Fibroblast of peridontal ligament (primary cell): ENCODE results near the gene CADPS.

Experiments used
- DNase-seq: peaks from one replicate; pipeline ENCODE4 v3.0.0-alpha.2; 2010; ENCODE audit errors: extremely low read depth

CADPS gene

GRCh38 chr3:62439978-62440377 is 435.2 kb downstream of the CADPS start:
- no peak for DNase-seq

GRCh38 chr3:62439176-62439813 is 435.9 kb downstream of the CADPS start:
- no peak for DNase-seq

DNA sequence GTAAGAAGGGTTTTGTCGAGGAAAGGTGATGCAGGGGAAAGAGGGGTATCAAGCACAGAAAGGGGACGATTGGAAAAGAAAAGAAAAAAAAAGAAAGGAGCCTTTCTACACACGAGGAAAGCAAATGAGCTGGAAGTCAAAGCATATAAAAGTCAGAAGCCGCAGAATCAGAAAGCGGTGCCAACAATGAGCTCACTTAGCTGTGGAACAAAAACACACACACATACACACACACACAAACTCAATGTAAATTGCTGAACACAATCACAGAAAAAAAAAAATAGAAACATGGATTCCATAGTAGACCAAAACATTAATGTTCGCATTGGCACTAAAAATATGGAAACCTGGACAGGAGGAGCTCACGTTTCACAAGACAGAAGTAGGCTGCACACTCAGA is 438.4 kb downstream of the CADPS start:
- no peak for DNase-seq

DNA sequence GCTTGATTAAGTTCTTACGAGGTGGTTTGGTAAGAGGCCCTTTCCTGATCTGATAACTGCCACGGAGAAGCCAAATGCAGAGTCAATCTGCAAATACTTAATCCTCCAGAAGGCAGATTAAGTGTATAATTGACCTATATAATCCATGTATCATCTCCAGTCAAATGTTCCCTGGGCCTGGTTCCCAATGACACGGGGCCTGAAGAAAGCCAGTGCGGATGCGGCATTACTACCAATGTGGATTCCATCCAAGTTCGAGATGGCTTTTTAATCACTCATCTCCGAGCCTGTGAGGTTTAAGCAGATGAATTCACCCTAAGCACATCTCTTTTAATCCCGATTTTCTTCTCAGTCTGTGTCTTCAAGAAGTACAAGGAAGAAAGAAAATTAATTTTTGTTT is 441.8 kb downstream of the CADPS start:
- DNase-seq: no peak

- DNase-seq: no peak
These were observed 454.0 kb downstream of the CADPS start for GRCh38 chr3:62421207-62421606.

GRCh38 chr3:62416144-62416543 is 459.1 kb downstream of the CADPS start:
- DNase-seq: no peak

GRCh38 chr3:62415312-62415801 is 459.9 kb downstream of the CADPS start:
- no peak for DNase-seq

DNA sequence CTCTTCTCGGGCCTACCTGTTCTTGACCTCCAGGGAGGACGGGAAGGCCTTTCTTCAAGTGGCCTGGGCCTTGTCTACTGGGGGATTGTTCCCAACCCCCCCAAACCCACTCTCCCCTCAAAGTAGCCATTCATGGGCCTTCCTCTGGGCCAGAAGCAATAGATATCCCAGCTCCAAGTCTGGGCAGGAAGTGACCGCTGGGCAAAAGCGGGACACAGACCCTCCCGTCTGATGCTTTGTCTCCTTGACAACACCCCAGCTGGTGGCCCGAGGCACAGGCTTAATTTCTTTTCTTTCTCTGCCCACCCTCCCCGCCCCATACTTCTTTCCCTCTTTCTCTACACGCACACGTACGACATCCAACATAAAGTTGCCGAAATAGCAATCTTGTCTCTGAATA is 460.4 kb downstream of the CADPS start:
- DNase-seq: no peak

- DNase-seq: no peak
These were observed 461.5 kb downstream of the CADPS start for GRCh38 chr3:62413687-62414086.

DNA sequence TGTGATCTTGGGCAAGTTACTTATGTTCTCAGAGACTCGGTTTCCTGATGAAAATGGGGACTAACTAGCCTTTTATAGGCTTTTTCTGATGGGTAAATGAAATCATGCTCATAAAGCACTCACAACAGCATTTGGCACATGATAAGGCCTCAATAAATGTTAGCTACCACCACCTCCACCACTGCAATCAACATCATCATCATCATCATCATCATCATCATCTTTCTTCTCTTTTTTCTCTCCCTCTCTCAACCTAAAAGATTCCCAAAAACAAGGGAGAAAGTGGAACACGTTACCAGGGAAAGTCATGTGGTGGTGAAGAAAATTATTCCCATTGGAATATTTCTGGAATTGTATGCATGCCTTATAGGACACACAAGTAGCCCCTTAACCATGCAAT is 468.3 kb downstream of the CADPS start:
- no peak for DNase-seq

GRCh38 chr3:62405566-62405965 is 469.6 kb downstream of the CADPS start:
- no peak for DNase-seq

DNA sequence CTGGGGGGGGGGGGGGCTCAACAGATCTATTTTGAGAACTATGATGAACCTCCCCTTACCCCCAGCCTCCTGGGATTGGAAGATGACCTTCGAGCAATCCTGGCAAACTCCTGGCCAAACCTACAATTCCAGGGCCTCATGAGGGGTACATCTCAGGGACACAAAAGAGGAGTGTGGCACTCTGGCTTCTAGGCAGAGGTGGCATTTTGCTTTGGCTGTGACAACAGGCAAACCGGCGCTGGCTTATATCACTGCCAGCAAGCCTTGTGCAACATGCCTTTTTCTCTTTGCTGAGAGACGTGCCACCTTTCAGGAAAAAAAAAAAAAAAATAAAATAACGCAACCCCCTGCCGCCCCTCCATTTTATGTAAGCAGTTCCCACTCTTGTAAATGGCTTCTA is 470.1 kb downstream of the CADPS start:
- no peak for DNase-seq

DNA sequence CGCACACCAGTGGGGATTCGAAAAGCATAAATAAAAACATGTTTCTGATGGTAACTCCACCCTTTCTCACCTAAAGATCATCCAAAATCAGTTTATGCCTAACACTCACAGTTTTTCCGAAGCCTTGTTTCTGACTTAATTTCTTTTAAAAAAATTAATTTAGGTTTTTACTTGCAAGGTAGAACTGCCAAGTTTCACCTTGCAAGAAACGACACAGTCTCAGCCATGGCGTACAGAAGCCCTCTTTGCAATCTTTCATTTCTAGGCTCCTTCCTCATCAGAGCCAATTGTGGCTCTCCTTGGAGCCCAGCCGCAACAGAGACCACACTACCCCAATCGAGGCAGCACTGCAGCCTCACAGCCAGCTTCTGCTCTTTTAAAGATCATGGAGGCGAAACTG is 470.9 kb downstream of the CADPS start:
- no peak for DNase-seq

DNA sequence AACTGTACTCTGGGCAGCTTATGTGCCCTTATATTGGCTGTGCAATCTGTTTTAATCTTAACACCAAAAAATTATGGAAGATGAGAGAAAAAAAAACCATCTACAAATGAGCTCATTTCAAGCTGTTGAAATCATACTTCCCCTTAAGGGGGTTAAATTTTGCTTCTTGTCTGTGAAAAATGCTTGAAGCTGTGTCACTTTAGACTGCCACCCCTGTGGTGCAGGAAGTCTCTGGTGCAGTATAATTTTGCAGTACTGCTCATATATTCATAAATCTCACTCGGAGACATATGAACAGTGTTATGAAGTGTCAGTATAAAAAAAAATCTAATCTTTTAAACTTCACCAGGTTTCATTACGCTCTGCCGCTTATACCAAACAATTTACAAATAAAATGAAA is 471.5 kb downstream of the CADPS start:
- no peak for DNase-seq

- no peak for DNase-seq
These were observed 482.5 kb downstream of the CADPS start for GRCh38 chr3:62392626-62393292.

DNA sequence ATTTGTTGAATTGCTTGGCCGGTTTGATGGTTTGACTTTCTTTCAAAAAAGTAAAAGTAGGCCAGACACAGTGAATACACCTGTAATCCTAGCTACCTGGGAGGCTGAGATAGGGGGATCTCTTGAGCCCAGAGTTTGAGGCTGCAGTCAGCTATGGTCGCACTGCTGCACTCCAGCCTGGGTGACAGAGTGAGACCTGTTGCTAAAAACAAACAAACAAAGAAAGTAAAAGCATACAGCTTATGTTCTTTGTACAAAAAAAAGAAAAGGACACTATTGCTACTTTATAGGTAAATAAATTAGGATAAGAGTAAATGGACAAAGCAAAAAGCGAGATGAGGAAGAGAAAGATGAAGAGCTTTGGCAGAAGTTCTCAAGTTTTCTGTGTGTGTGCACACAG is 488.0 kb downstream of the CADPS start:
- no peak for DNase-seq

DNA sequence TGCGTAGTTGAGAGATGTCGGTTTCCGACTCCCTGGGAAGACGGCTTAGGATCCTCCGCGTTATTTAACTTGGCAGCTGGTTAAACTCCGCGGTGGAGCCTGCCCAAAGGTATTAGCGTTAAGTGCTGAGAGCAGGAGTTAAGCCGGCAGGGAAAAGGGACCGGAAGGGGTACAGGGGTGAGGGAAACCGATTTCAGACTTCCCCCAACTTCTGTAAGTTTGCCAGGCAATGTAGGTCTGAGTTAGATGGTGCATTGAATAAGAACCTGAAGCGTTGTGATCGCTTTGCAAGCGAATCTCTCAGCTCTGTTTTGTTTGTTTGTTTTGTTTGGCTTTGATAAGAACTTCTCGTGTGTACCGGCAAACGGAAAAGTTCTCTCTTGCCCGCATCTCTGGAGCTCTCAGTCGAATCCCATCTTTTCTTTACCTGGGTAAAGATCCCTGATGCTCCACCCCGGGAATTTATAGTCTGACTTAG is 495.9 kb downstream of the CADPS start:
- DNase-seq: no peak

- no peak for DNase-seq
These were observed 496.3 kb downstream of the CADPS start for GRCh38 chr3:62378921-62379320.

DNA sequence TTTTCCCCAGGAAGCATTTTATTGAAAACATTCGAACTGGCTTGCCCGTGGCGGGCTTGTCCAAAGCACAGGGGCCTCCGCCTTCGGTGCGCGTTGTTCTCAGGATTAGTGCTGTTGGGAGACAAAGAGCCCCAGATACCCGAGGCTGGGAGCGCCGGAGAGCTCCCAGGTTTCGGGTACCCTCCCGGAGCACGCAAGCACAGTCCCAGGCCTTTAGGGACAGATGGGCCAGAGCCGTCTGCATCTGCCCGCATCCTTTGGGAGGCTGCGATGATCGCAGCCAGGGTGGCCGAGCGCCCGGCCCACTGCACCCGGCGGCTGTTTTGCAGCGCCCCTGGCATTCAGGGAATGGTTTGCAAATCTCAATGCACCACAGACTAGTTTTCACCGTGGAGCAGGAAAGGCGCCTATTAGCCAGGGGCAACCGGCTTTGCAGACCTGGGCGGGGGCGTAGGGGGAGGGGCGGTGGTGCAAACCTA is 496.9 kb downstream of the CADPS start:
- DNase-seq: no peak

DNA sequence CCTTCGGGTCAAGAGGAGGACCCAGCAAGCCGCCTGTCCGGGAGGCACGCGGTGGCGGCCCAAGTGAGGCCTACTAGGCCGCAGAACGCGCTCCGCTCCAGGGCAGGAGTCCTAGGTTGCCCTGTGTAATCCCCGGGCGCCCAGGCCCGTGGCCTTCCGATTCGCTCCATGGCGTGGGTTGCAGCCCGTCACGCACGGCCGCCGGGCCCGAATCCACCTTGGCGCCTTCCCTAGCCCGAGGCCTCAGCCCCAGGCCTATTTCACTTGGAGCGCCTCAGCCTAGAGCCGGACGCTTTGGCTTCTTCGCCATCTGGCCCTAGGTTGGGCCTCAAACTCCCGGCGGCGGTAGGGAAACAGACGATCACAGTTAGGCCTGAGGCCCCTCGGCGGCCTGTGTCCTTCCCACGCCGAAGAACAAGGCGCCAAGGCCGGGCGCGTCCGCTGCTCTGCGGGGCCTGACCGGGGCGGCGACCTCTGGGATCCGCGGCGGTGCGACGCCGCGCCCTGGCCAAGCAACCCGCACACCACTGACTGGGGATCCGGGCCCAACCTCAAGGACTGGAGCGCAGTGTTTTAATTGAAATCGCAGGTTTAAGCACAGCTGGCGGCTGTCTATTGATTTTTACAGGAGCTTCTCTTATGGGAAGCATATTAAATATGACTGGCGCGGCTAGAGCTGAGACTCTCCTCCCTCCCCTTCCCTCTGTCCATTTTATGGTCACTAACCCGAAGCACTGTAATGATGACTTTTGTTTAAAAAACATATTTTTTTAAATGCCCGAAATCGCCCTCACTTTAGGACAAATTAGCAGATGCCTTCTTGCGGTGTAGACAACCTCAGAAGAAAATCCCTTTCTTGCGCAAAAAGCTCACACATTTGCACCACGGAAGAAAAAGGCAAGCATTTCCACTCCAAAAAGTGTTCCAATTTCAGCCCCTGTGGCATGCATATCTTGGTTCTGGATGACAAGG is 498.0 kb downstream of the CADPS start:
- DNase-seq: no peak

- no peak for DNase-seq
These were observed 498.8 kb downstream of the CADPS start for GRCh38 chr3:62376454-62376720.

DNA sequence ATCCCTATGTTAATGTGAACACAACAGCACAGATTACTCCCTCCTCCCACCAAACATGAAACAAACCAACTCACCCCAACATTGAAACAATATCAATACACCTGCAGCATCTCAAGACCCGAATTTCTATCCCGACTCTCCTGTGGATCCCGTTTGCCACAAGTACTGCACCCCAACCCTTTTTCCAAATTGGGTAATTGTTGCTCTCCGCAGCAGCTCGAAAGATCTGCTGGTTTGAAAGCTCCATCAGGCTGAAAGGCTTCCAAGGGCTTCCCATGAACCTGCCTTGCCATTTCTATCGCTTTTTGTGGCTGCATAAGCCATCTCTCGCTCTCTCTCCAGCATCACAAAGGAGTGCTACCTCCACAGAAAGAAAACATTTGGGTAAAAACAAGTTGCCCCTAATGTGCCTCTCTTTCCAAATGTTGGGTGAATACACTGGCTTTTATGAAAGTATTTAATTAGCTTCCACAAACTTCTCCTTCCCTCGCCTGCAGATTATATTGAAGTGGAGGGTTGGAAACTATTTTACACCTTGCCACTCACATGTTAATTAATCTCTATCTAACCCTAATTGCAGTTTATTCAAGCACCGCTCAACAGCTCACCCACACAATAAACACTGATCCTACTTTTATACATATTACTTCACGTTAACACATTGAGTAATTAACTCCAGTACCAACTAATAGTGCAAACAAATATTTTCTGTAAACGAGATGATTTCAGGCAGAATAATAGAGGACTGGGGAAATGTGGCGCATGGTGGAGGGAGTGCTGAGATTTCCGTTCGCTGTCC is 499.4 kb downstream of the CADPS start:
- DNase-seq: no peak
